K562 (cell line): ENCODE results near the gene FXYD4. TPM values are rescaled to one million over a fixed set of nuclear protein-coding genes. Genes with fewer than 3 reads are reported as not detected.
A peak's percentile ranks its signal among the peaks of the same experiment; 100 is the strongest.

Experiments
- ATAC-seq: fragments of 200-7000 bp; cut with Tn5 transposase; 3 replicates; pipeline ENCODE4 v1.9.1; 2020; ENCODE audit warnings: moderate library complexity
- BruUV-seq: library from RNA; stranded (reverse); fragments of 400-500 nt; replicated peaks from 2 replicates; lab custom pipeline; 2021; lab: Mats Ljungman, UMichigan
- CTCF ChIA-PET: fragments of 300-600 bp; formaldehyde crosslinking; extraction: SDS; loops from one replicate; lab custom pipeline; 2021; ENCODE audit warnings: low intra/inter-chr PET ratio; lab: Yijun Ruan, JAX
- POLR2A ChIA-PET: fragments of 300-600, 350-650 bp; sonication (Branson Sonifier 250); formaldehyde crosslinking; extraction: SDS; loops from one replicate; lab custom pipeline; 2021; ENCODE audit warnings: antibody characterized with exemption, inconsistent platforms; lab: Yijun Ruan, JAX
- DNase-seq, 4 experiments: peaks; one replicate each; pipeline versions ENCODE4 v3.0.0 to v3.0.0-alpha.2; 2011 to 2018; ENCODE audit warnings: low spot score in 3 of 4, mixed read lengths in 3 of 4; ENCODE audit errors: extremely low read depth in 1 of 4
- FAIRE-seq: peaks from 2 replicates; lab custom pipeline; 2011; peaks lifted over from hg19 to GRCh38; lab: Jason Lieb, UNC
- H2AFZ ChIP-seq: 2 replicates; pipeline ENCODE4 v1.6.0; 2011; ENCODE audit warnings: low read depth, low read length, control low read depth, inconsistent platforms
- H3K27ac ChIP-seq: fragments of 200-600 bp; 3 replicates; pipeline ENCODE4 v1.8.0; 2011; ENCODE audit warnings: low read depth, mild to moderate bottlenecking, control low read depth, inconsistent platforms, low read length, moderate library complexity, mixed read lengths; ENCODE audit errors: extremely low read depth
- H3K27me3 ChIP-seq, 2 experiments: fragments of 300-600 bp in 1 of 2; 2 replicates in 1 of 2; 3 replicates in 1 of 2; pipeline versions ENCODE4 v1.6.0 to v1.8.0; 2011; ENCODE audit warnings: inconsistent platforms in 2 of 2, low read length in 2 of 2, mild to moderate bottlenecking in 1 of 2, mixed read lengths in 1 of 2, moderate library complexity in 1 of 2; ENCODE audit not compliant: control insufficient read depth in 2 of 2, insufficient read depth in 2 of 2
- H3K36me3 ChIP-seq: fragments of 300-600 bp; 3 replicates; pipeline ENCODE4 v1.8.0; 2011; ENCODE audit warnings: mild to moderate bottlenecking, low read length, inconsistent platforms; ENCODE audit not compliant: control insufficient read depth, insufficient read depth
- H3K4me1 ChIP-seq, 2 experiments: fragments of 200-600 bp in 1 of 2; replicated peaks in 1 of 2; 2 replicates in 1 of 2; 3 replicates in 1 of 2; pipeline versions ENCODE4 v1.5.1 to v1.8.0; 2011; ENCODE audit warnings: inconsistent platforms in 2 of 2, low read length in 2 of 2, mild to moderate bottlenecking in 1 of 2, mixed read lengths in 1 of 2, moderate library complexity in 1 of 2; ENCODE audit not compliant: control insufficient read depth in 2 of 2, insufficient read depth in 2 of 2
- H3K4me2 ChIP-seq: 2 replicates; pipeline ENCODE4 v1.6.1; 2011; ENCODE audit warnings: low read length, control low read depth, inconsistent platforms, mixed read lengths; ENCODE audit not compliant: insufficient read depth
- H3K4me3 ChIP-seq: fragments of 200-600 bp; sonication (generic), shearing (Covaris generic); 2 replicates; pipeline ENCODE4 v1.5.1; 2016; ENCODE audit warnings: control low read depth, inconsistent platforms
- H3K79me2 ChIP-seq: fragments of 200-600 bp; 3 replicates; pipeline ENCODE4 v1.8.0; 2011; ENCODE audit warnings: low read length, inconsistent platforms; ENCODE audit not compliant: control insufficient read depth, insufficient read depth
- H3K9ac ChIP-seq, 2 experiments: 2 replicates each; pipeline versions ENCODE4 v1.6.0 to v1.6.1; 2011; ENCODE audit warnings: low read depth in 2 of 2, low read length in 2 of 2, control low read depth in 1 of 2, inconsistent platforms in 1 of 2, mild to moderate bottlenecking in 1 of 2, mixed read lengths in 1 of 2; ENCODE audit not compliant: insufficient read depth in 1 of 2
- H3K9me1 ChIP-seq: one replicate; pipeline ENCODE4 v1.6.0; 2011; ENCODE audit warnings: inconsistent platforms, mild to moderate bottlenecking, low read length, moderate library complexity; ENCODE audit not compliant: control insufficient read depth, insufficient read depth
- H3K9me3 ChIP-seq: replicated peaks from 2 replicates; pipeline ENCODE4 v1.5.1; 2011; ENCODE audit warnings: low read depth, low read length, inconsistent platforms; ENCODE audit not compliant: control insufficient read depth, insufficient read depth
- H4K20me1 ChIP-seq: replicated peaks from 2 replicates; pipeline ENCODE4 v1.6.1; 2011; ENCODE audit warnings: low read length, inconsistent platforms, mixed read lengths; ENCODE audit not compliant: control insufficient read depth, insufficient read depth
- BRD4 ChIP-seq: fragments of 200-600 bp; sonication (generic); IDR thresholded peaks from 2 replicates; pipeline ENCODE4 v1.6.1; 2017; ENCODE audit warnings: inconsistent platforms
- CAMTA2 ChIP-seq: fragments of 250-450 bp; sonication (Bioruptor Pico); conservative IDR thresholded peaks from 2 replicates; pipeline ENCODE4 v1.5.1; 2022
- ELF2 ChIP-seq: fragments of 250-450 bp; sonication (Bioruptor Pico); IDR thresholded peaks from 2 replicates; pipeline ENCODE4 v1.5.0; 2021; ENCODE audit warnings: mild to moderate bottlenecking
- GABPB1 ChIP-seq: sonication (generic); formaldehyde crosslinking; IDR thresholded peaks from 2 replicates; pipeline ENCODE4 v1.8.0; 2022; ENCODE audit warnings: mild to moderate bottlenecking, missing genetic modification reagents
- GATAD2B ChIP-seq: fragments of 450-650 bp; IDR thresholded peaks from 2 replicates; pipeline ENCODE4 v1.6.1; 2017; ENCODE audit warnings: mild to moderate bottlenecking, borderline replicate concordance
- MCM2 ChIP-seq: fragments of 450-650 bp; IDR thresholded peaks from 2 replicates; pipeline ENCODE4 v1.6.1; 2017; ENCODE audit warnings: low read depth, mild to moderate bottlenecking
- MED1 ChIP-seq: sonication (generic); formaldehyde crosslinking; IDR thresholded peaks from 2 replicates; pipeline ENCODE4 v1.8.1; 2023; ENCODE audit warnings: missing genetic modification reagents, borderline replicate concordance
- MEIS2 ChIP-seq: fragments of 450-650 bp; IDR thresholded peaks from 2 replicates; pipeline ENCODE4 v1.6.1; 2014; ENCODE audit warnings: mild to moderate bottlenecking; ENCODE audit not compliant: partially characterized antibody
- MTF1 ChIP-seq: fragments of 250-450 bp; sonication (Bioruptor Pico); IDR thresholded peaks from 2 replicates; pipeline ENCODE4 v1.9.0; 2021; ENCODE audit warnings: moderate library complexity, mild to moderate bottlenecking, inconsistent platforms, borderline replicate concordance
- NR2C1 ChIP-seq, 2 experiments: fragments of 450-650 bp; IDR thresholded peaks; 2 replicates each; pipeline ENCODE4 v1.6.1; 2017; ENCODE audit warnings: mild to moderate bottlenecking in 2 of 2, antibody characterized with exemption in 1 of 2, inconsistent platforms in 1 of 2, missing compliant biosample characterization in 1 of 2, missing genetic modification characterization in 1 of 2
- PHB2 ChIP-seq: fragments of 450-650 bp; IDR thresholded peaks from 2 replicates; pipeline ENCODE4 v1.6.1; 2017; ENCODE audit warnings: low read depth
- PRPF4 ChIP-seq: fragments of 200-400 bp; formaldehyde crosslinking; IDR thresholded peaks from one replicate; pipeline ENCODE4 v1.6.1; 2017; ENCODE audit warnings: low read length, low read depth, mild to moderate bottlenecking; ENCODE audit not compliant: insufficient read depth, poor library complexity, severe bottlenecking
- RBM17 ChIP-seq: fragments of 200-400 bp; formaldehyde crosslinking; IDR thresholded peaks from 2 replicates; pipeline ENCODE4 v1.6.1; 2017; ENCODE audit warnings: low read depth, mild to moderate bottlenecking, low read length, borderline replicate concordance
- SOX6 ChIP-seq: fragments of 450-650 bp; IDR thresholded peaks from 2 replicates; pipeline ENCODE4 v1.6.1; 2014; ENCODE audit warnings: mild to moderate bottlenecking
- TAL1 ChIP-seq: fragments of 450-650 bp; IDR thresholded peaks from 2 replicates; pipeline ENCODE4 v1.6.1; 2016; ENCODE audit warnings: mild to moderate bottlenecking
- TRIM28 ChIP-seq: fragments of 450-650 bp; IDR thresholded peaks from 2 replicates; pipeline ENCODE4 v1.6.1; 2017
- ZBTB17 ChIP-seq: fragments of 450-650 bp; formaldehyde crosslinking; IDR thresholded peaks from 2 replicates; pipeline ENCODE4 v1.4.0; 2020; ENCODE audit warnings: mild to moderate bottlenecking
- ZFP36 ChIP-seq: fragments of 150-350 bp; IDR thresholded peaks from 2 replicates; pipeline ENCODE4 v1.6.1; 2018; ENCODE audit warnings: low read length, low read depth; ENCODE audit not compliant: partially characterized antibody
- ZFX ChIP-seq: sonication (generic); formaldehyde crosslinking; IDR thresholded peaks from 2 replicates; pipeline ENCODE4 v1.8.0; 2022; ENCODE audit warnings: mild to moderate bottlenecking, missing genetic modification reagents, moderate library complexity
- ZNF197 ChIP-seq: fragments of 200-800 bp; sonication (Bioruptor generic); IDR thresholded peaks from 2 replicates; pipeline ENCODE4 v1.6.1; 2016; ENCODE audit warnings: low read depth, missing genetic modification characterization, missing compliant biosample characterization
- ZNF644 ChIP-seq: fragments of 200-800 bp; sonication (Bioruptor generic); IDR thresholded peaks from 2 replicates; pipeline ENCODE4 v1.6.1; 2016; ENCODE audit warnings: low read depth, missing genetic modification characterization, missing compliant biosample characterization
- WGBS: fragments of 100-300 bp; shearing (Covaris generic); methylation state at CpG from one replicate; pipeline ENCODE4 v1.1.6; 2016; ENCODE audit warnings: low coverage, mixed read lengths; ENCODE audit not compliant: insufficient coverage; ENCODE audit errors: missing lambda C conversion rate; 5-methylcytosine and 5-hydroxymethylcytosine counted together
- in situ Hi-C: fragments of 300-500 bp; cut with MboI; formaldehyde crosslinking; loops from 4 replicates; pipeline ENCODE4 v1.15.0; 2018; ENCODE audit warnings: inconsistent platforms, mixed read lengths
- intact Hi-C: fragments of 100-400 bp; cut with micrococcal nuclease; formaldehyde crosslinking; loops from 2 replicates; pipeline ENCODE4 v1.14.2; 2022
- polyA plus RNA-seq, 8 experiments: library from polyadenylated mRNA; depleted of rRNA in 4 of 8; stranded (reverse) in 5 of 8; unstranded in 3 of 8; fragments of >200 nt; fragmentation: Nextera tagmentation in 2 of 8; fragmentation: Illumina TruSeq in 1 of 8; extraction: Ambion mirVana in 2 of 8; extraction: Trizol in 1 of 8; gene quantifications; 2 replicates each; pipeline versions ENCODE4 v1.2.1 to v1.2.3, GENCODE V29; 2011 to 2014; ENCODE audit warnings: inconsistent platforms in 1 of 8, missing spikeins in 1 of 8
- total RNA-seq, 7 experiments: library from RNA; depleted of rRNA in 6 of 7; stranded (reverse); fragments of >200 nt in 6 of 7; fragmentation: Illumina TruSeq in 2 of 7; extraction: Trizol in 2 of 7; gene quantifications; 2 replicates each; pipeline versions ENCODE4 v1.2.1 to v1.2.3, GENCODE V29; 2011 to 2021; ENCODE audit warnings: low replicate concordance in 1 of 7

The FXYD4 gene
- total and polyA plus RNA-seq, 9 of the 15 experiments (the other 6 are each of a cell fraction or from before 2014, with no cell fraction given): not detected

GRCh38 chr10:43380610-43381222, 9.3 kb downstream of the FXYD4 start (continued):
- TF ChIP-seq ZNF197 (CRISPR knock-in tag): no peak
- TF ChIP-seq ZFX (CRISPR knock-in tag): no peak
- peak; percentile 90 for TF ChIP-seq SOX6
- no peak for TF ChIP-seq PRPF4
- TF ChIP-seq ZNF644 (tag): peak; percentile 35; the same call in 1 of the 2 replicates
- no peak for TF ChIP-seq TAL1
- TF ChIP-seq RBM17: no peak

GRCh38 chr10:43383204-43383971, 12.0 kb downstream of the FXYD4 start:
- H3K9me3 ChIP-seq: no peaks in the 10 kb centered on the region
- H3K27ac ChIP-seq: no peak overlapping the region
- peaks cover 3% of the 10 kb centered on the region for H3K9me1 ChIP-seq
- POLR2A ChIA-PET: interaction anchor here (0.6 to 9.4 kb wide), 15 partner anchors 9 to 190 kb away, joined by 3 to 73 read pairs (median 4); partner anchors contain the start of genes FXYD4, RASGEF1A and ZNF487
- ATAC-seq: peak; percentile 1; the same call in 2 of the 3 replicates
- no peaks in the 10 kb centered on the region for H3K27me3 ChIP-seq
- H4K20me1 ChIP-seq: peaks cover 27% of the 10 kb centered on the region
- CTCF ChIA-PET: no interaction called here
- in situ Hi-C loops (no loop called here), intact Hi-C loops (no loop called here)
- H2AFZ ChIP-seq: no peak overlapping the region
- peaks cover 4 to 6% of the 10 kb centered on the region in 2 experiments; a peak in 4 of 5 replicates for H3K4me1 ChIP-seq
- no TSS peak for BruUV-seq
- peaks cover 37% of the 10 kb centered on the region for H3K36me3 ChIP-seq
- peaks cover 20% of the 10 kb centered on the region; the same call in 2 of the 3 replicates for H3K79me2 ChIP-seq
- peak overlapping the region in 1 of 2 experiments; percentile 51; a peak in 1 of 4 replicates for H3K9ac ChIP-seq
- H3K4me2 ChIP-seq: no peak overlapping the region
- DNase-seq: no peak
- H3K4me3 ChIP-seq: no peak overlapping the region
- 28% methylated on average over 14 of the region's 14 CpGs for WGBS
- FAIRE-seq: no peak
- TF ChIP-seq ZFP36 (no peak), MED1 (CRISPR knock-in tag) (no peak), ELF2 (CRISPR knock-in tag) (peak; percentile 12; the same call in 1 of the 2 replicates), PHB2 (no peak), MEIS2 (peak; percentile 23), ZBTB17 (no peak), GABPB1 (CRISPR knock-in tag) (no peak), GATAD2B (no peak), BRD4 (no peak), MTF1 (no peak), MCM2 (no peak), ZNF644 (tag) (no peak), NR2C1 (IDR thresholded peaks at IDR 0.05) (no peak), NR2C1 (tag; IDR thresholded peaks at IDR 0.05) (no peak), TRIM28 (no peak), CAMTA2 (no peak)
